ENCODE data around the gene TAGLN3.

GRCh38 chr3:111989061-111989678 lies 9.6 kb upstream of the TAGLN3 start:
- TF ChIP-seq, protein P1, sequence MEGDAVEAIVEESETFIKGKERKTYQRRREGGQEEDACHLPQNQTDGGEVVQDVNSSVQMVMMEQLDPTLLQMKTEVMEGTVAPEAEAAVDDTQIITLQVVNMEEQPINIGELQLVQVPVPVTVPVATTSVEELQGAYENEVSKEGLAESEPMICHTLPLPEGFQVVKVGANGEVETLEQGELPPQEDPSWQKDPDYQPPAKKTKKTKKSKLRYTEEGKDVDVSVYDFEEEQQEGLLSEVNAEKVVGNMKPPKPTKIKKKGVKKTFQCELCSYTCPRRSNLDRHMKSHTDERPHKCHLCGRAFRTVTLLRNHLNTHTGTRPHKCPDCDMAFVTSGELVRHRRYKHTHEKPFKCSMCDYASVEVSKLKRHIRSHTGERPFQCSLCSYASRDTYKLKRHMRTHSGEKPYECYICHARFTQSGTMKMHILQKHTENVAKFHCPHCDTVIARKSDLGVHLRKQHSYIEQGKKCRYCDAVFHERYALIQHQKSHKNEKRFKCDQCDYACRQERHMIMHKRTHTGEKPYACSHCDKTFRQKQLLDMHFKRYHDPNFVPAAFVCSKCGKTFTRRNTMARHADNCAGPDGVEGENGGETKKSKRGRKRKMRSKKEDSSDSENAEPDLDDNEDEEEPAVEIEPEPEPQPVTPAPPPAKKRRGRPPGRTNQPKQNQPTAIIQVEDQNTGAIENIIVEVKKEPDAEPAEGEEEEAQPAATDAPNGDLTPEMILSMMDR (IDR thresholded peaks at IDR 0.05) = peak; percentile 47 to 81 (median 62)
- no peak for TF ChIP-seq POLR2A (IDR thresholded peaks at IDR 0.05)
